C1 segment of cervical spinal cord (tissue), 14 donors: ENCODE measurements around the gene MSH6.
"Not testable (repeated sequence)": the region's sequence is repeated elsewhere in the genome, so short reads cannot be mapped to it uniquely, and the experiment has no call there.

ENCODE experiments used
- DNase-seq, 14 donors: peaks; one replicate each; lab custom pipeline; 2025; lab: John Stamatoyannopoulos, UW

The MSH6 gene

GRCh38 chr2:47838249-47838648, 55.3 kb downstream of the MSH6 start:
- DNase-seq = no peak

DNA sequence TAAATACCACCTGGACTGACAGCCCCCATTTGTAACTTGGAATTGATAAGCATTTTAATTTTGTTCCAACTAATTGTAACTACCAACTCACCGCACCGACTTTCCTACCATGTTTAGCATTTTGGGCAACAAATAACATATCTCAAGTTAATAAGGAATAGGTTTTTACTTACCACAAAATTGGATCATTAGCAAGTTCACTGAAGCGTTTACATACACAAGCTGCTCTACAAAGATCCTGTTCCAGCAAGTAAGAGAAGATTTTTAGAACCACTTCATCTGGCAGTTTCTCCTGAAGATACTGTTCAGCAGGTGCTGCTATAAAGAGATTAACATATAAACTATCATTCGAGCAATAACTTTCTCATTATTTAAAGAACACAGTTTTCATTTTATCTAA, 55.7 kb downstream of the MSH6 start:
- no peak for DNase-seq

DNA sequence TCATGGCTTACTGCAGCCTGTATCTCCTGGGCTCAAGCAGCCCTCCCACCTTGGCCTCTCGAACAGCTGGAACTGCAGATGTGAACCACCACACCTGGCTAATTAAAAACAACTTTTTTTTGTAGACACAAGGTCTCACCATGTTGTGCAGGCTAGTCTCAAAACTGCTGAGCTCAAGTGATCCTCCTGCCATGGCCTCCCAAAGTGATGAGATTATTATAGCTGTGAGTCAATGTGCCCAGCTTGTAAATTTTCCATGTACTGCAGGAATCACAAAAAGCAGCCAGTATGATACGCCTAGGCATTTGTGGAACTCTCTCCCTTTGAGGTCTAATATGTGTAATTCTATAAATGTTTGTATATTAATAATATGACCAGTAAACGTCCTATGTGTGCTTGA, 59.9 kb downstream of the MSH6 start:
- DNase-seq = no peak

DNA sequence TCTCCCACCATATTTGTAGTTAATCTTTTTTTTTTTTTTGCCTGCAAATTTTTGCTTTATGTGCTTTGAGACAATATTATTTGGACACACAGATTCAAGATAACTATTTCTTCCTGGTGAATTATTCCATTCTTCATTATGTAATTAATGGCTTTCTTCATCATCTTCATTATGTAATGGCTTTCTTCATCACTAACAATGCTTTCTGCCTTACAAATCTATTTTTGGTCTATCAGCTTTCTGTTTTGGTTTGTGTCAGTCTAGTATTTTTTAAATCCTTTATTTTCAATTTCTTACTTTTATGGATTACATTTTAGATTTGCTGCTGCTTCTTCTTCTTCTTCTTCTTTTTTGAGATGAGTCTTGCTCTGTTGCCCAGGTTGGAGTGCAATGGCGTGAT, 60.5 kb downstream of the MSH6 start:
- DNase-seq = no peak

DNA sequence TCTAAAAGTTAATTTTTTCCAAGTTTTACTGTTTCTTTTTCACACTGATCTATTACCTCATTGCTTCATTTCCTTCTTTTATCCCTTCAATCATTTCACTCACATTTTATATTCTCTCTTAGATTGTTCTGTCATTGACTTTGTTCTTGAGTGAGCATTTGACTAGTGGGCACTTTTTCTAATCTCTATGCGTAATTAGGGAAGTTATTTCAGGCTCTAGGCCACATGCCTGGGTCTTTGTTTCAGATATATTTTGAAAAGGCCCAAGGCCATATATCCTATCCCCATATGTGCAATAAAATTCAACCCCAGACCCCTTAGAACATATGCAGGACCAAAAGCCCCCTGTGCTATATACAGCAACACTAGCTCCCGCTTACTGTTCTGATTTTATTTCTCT, 61.2 kb downstream of the MSH6 start:
- DNase-seq = no peak

DNA sequence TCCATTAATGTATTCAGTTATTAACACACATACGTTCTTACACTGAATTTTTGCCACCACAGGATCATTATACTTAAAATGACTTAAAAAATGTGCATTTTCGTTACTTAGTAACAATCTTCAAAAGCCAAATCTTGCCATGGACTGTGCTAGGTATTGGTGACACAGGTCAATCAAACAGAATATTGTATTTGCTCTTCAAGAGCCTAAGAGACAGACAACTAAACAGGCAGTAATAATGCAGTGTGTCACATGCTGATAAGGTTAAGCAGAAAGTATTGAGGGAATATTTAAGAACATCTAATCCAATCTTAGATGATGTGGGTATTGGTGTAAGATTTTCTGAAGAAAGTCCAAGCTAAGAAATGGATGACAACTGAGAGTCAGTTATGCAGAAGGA, 66.4 kb downstream of the MSH6 start:
- DNase-seq = no peak

GRCh38 chr2:47850198-47850597, 67.3 kb downstream of the MSH6 start:
- no peak for DNase-seq

DNA sequence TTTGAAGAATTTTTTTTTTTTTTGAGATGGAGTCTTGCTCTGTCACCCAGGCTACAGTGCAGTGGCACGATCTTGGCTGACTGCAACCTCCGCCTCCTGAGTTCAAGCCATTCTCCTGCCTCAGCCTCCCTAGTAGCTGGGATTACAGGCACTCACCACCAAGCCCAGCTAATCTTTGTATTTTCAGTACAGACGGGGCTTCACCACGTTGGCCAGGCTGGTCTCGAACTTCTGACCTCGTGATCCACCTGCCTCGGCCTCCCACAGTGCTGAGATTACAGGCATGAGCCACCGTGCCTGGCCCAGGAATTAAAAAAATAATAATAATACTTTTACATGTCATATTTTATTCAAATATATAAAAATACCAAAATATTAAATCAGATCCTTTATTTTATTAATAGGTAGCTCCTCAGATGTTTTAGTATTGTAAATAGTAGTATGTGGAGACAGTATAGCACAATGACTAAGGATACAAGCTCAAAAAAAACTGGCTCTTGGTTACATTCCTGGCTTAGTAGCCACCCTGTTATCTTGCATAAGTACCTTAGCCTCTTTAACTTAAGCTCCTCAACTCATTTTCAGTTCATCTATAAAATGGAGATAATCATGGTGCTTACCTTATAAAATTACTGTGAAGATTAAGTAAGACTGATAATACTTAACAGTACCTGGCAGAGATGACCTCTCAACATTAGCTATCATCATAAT, 70.3 kb downstream of the MSH6 start:
- not testable (repeated sequence) for DNase-seq
